Activated CD4-positive, alpha-beta T cell treated with anti-CD3 and anti-CD28 coated beads for 36 hours (primary cell): ENCODE data around the gene ZNF865. TPM values are rescaled to one million over a fixed set of nuclear protein-coding genes. Genes with fewer than 3 reads are reported as not detected.

Experiments used
- total RNA-seq, 2 experiments: library from RNA; stranded (reverse); gene quantifications; one replicate each; pipeline ENCODE4 v1.2.3, GENCODE V29; 2021

The ZNF865 gene
- total RNA-seq, 2 experiments from 2014 or later: 11.4 to 12.1 TPM

Other genes with a start within 250 kb of the ZNF865 start
- not detected for gene GARIN5B, start 242.4 kb upstream of the ZNF865 start, total RNA-seq
- gene IL11, start 235.2 kb upstream of the ZNF865 start, total RNA-seq: under 1 TPM; 0.09 to 0.18 TPM
- not detected for gene TMEM190, start 228.8 kb upstream of the ZNF865 start, total RNA-seq
- 1 to 10 TPM; 5.9 to 6.3 TPM for gene TMEM238, start 221.4 kb upstream of the ZNF865 start, total RNA-seq
- gene RPL28, start 219.7 kb upstream of the ZNF865 start, total RNA-seq: 1,000 to 10,000 TPM; 2,751 to 4,078 TPM
- 100 to 1,000 TPM; 228 to 342 TPM for gene UBE2S, start 197.9 kb upstream of the ZNF865 start, total RNA-seq
- not detected for gene SHISA7, start 162.3 kb upstream of the ZNF865 start, total RNA-seq
- 10 to 100 TPM; 24.3 to 28.0 TPM for gene ISOC2, start 144.0 kb upstream of the ZNF865 start, total RNA-seq
- not detected for gene C19orf85, start 140.9 kb upstream of the ZNF865 start, total RNA-seq
- gene ZNF628, start 129.0 kb upstream of the ZNF865 start, total RNA-seq: 1 to 10 TPM; 5.6 to 6.8 TPM
- gene NAT14, start 120.5 kb upstream of the ZNF865 start, total RNA-seq: 10 to 100 TPM in 1 of 2 experiments, 1 to 10 TPM in 1; 8.2 to 14.8 TPM
- gene SSC5D, start 117.2 kb upstream of the ZNF865 start, total RNA-seq: under 1 TPM; 0.32 to 0.34 TPM
- not detected for gene SBK2, start 68.5 kb upstream of the ZNF865 start, total RNA-seq
- not detected for gene SBK3, start 60.1 kb upstream of the ZNF865 start, total RNA-seq
- 1 to 10 TPM; 7.2 to 7.5 TPM for gene ZNF579, start 24.8 kb upstream of the ZNF865 start, total RNA-seq
- gene FIZ1, start 6.1 kb upstream of the ZNF865 start, total RNA-seq: 10 to 100 TPM; 13.6 to 14.7 TPM
- 10 to 100 TPM; 16.2 to 18.6 TPM for gene ZNF524, start 5.4 kb upstream of the ZNF865 start, total RNA-seq
- 1 to 10 TPM; 3.2 to 4.3 TPM for gene ZNF784, start 18.9 kb downstream of the ZNF865 start, total RNA-seq
- 10 to 100 TPM; 24.2 to 35.6 TPM for gene ZNF580, start 35.4 kb downstream of the ZNF865 start, total RNA-seq
- 10 to 100 TPM; 18.9 to 26.9 TPM for gene ZNF581, start 38.0 kb downstream of the ZNF865 start, total RNA-seq
- 1 to 10 TPM; 6.2 to 6.3 TPM for gene CCDC106, start 42.6 kb downstream of the ZNF865 start, total RNA-seq
- gene U2AF2, start 49.4 kb downstream of the ZNF865 start, total RNA-seq: 100 to 1,000 TPM; 252 to 292 TPM
- gene EPN1, start 69.6 kb downstream of the ZNF865 start, total RNA-seq: 10 to 100 TPM; 32.5 to 37.1 TPM
- gene NLRP9, start 132.8 kb downstream of the ZNF865 start, total RNA-seq: not detected
- not detected for gene RFPL4A, start 153.4 kb downstream of the ZNF865 start, total RNA-seq
- gene RFPL4AL1, start 163.5 kb downstream of the ZNF865 start, total RNA-seq: not detected
- under 1 TPM; 0.05 TPM for gene NLRP11, start 226.4 kb downstream of the ZNF865 start, total RNA-seq
- gene NLRP4, start 230.9 kb downstream of the ZNF865 start, total RNA-seq: not detected